ENCODE results near the gene NPNT.

GRCh38 chr4:105887508-105887907 lies 7.8 kb upstream of the NPNT start:
- TF ChIP-seq CTCF (conservative IDR thresholded peaks at IDR 0.05) = no peak
- TF ChIP-seq ZFX (IDR thresholded peaks at IDR 0.05) = no peak

All from C4-2B (cell line).